Measurements from ENCODE around the gene CLDN34.

- TF ChIP-seq CTCF (IDR thresholded peaks at IDR 0.05) = no peak
- TF ChIP-seq EZH2 (IDR thresholded peaks at IDR 0.05; ENCODE audit: borderline replicate concordance, insufficient read depth, low read depth, low read length, poor library complexity, severe bottlenecking) = no peak
Observed at GRCh38 chrX:9952300-9952699, 14.9 kb upstream of the CLDN34 start.
